ENCODE data around the gene CDH4.

DNA sequence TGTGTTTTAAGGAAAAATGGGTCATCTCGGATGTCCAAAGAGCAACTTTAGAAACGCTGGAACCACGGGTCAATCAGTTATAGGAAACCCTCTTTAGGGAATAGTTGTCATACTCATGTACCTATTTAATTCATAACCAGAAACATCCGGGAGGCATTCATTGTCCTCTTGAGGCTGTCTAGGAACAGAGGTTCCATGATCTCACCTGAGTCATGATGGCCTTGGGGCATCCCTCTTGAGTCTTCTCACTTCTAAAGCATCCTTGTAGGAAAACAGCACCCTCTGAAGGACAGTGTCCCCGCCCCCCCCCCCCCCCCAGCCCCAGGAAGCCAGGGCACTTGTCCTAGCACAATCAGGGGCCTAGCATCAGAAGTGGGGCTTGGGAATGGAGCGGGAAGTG lies 46.3 kb upstream of the CDH4 start:
- TF ChIP-seq CTCF (IDR thresholded peaks at IDR 0.05) = no peak
- TF ChIP-seq EP300 (IDR thresholded peaks at IDR 0.05; ENCODE audit: low read depth) = no peak
- TF ChIP-seq POLR2A (IDR thresholded peaks at IDR 0.05) = no peak
